ENCODE results near the gene CBX4. TPM values are rescaled to one million over a fixed set of nuclear protein-coding genes. Genes with fewer than 3 reads are reported as not detected.
A peak's percentile ranks its signal among the peaks of the same experiment; 100 is the strongest.

Gene CBX4
- 16.7 and 16.8 TPM in 2 replicates for total RNA-seq (2014; rRNA removed; shearing (Covaris generic))

DNA sequence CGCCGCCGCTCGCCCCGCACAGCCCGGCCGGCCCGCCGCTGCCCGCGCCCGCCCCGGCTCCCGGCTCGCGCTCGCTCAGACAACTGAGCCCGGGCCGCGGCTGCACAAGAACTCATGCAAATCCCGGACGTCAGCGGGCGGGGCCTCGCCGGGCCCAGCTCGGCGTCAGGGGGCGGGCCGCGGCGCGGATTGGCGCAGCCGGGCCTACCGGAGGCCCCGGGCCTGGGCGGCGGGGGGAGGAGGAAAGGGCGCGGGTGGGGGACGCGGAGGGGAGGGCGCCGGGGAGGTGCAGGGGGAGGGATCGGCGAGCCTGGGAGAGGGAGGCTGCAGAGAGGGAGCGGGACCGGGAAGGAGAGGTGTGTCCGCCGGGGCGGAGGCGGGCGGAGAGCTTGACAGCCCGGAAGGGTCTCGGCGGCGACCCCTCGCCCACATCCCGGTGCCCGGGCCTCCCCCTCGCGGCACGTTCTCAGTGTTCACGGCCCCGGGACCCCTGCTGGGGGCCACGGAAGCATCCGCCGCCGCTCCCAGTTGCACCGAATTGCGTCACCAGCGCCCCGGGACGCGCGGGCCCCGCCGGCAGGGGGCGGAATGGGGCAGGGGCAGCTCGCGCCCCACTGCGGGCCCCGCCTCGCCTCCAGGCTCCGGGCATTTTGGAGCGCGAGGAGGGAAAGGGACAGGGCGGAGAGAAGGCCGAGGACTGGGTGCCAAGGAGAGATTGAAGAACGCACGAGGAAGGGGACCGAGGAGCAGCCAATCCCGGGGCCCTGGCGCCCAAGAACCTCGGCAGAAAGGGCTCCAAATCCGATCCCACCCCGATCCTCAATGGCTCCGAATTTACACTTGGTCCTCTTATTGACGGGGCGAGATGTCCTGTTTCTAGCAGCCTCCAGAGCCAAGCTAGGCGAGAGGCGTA, at the start of gene CBX4:
CBX4 (minus strand) TSS at position 85 of the 913 bp plus-strand sequence. CDS start 189 bp downstream, outside the sequence.
- DNase-seq (ENCODE audit: low read depth) = peak; percentile 93

DNA sequence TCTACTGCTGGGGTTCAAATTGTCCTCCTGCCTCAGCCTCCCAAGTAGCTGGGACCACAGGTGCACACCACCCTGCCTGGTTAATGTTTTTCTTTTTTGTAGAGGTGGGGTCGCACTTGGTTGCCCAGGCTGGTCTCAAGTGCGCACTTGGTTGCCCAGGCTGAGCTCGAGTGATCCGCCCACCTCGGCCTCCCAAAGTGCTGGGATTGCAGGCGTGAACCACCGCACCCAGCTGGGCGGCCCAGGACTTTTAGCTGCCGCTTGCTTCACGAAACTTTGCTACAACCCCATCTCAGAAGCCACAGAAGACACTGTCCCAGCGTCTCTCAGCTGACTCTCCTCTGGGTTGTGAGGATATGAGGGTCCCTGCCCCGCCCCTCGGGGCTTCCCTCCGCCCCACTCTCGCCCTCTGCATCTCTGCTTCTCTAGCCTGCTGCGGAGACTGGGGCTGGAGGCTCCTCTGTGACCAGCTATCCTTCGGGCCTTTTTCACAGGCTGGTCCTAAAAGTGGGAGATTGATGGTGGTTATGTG, 48.8 kb upstream of the CBX4 start:
- DNase-seq (ENCODE audit: low read depth) = no peak

- DNase-seq (ENCODE audit: low read depth) = no peak
These were observed 48.3 kb upstream of the CBX4 start for GRCh38 chr17:79887451-79887991.

DNA sequence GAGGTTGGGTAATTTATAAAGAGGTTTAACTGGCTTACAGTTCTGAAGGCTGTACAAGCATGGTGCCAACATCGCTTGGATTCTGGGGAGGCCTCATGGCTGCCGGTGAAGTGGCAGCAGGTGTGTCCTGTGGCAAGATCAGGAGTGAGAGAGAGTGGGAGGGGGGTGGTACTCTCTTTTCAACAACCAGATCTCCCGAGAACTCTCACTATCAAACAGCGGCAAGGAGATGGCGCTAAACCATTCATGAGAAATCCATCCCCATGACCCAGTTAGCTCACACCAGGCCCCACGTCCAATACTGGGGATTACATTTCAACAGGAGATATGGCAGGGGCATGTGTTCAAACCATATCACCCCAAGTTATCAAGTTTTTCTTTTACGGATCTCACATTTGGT, 44.0 kb upstream of the CBX4 start:
- no peak for DNase-seq (ENCODE audit: low read depth)

DNA sequence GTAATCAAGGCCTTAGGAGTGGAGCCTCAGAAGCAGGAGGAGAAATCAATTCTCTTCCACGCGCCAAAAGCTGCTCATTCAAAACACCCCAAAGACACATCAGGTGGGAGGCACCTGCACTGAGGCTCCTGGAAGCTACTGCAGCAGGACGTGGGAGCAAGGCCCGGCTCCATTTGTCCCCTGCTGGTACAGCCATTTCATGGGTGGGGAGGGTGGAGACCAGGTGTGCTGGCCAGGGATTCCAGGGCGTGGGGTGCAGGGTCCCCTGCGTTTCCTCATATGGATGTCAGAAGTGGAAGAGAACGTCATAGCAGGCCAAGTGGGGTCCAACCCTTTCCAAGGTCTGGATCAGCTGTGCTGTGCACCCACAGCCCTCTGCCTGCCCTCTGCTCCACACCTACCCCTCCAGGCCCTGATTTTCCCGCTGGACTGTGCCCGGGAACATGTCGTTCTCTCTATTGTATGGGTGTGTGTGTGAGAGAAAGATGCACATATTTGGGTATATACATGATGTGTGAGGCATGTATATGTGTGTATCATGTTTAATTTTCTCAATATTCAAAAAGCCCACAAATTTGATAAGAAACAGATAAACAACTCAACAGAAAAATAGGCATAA, 39.2 kb upstream of the CBX4 start:
- DNase-seq (ENCODE audit: low read depth) = no peak

DNA sequence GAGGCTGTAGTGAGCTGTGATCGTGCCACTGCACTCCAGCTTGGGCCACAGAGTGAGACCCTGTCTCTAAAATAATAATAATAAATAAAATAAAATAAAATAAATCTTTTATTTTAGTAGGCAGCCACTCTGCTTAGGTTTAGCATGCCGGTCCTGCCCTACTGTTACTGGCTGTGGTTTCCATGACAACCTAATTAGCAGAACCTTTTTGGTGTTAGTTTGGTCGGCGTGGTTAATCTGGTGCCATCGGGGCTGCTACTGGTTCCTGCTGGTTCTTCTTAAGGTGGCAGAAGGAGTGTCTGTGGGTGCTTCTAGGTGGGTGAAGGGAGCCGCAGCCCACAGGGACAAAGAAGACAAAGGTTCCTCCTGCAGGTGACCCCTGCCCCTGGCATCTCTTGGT, 37.8 kb upstream of the CBX4 start:
- DNase-seq (ENCODE audit: low read depth) = no peak

DNA sequence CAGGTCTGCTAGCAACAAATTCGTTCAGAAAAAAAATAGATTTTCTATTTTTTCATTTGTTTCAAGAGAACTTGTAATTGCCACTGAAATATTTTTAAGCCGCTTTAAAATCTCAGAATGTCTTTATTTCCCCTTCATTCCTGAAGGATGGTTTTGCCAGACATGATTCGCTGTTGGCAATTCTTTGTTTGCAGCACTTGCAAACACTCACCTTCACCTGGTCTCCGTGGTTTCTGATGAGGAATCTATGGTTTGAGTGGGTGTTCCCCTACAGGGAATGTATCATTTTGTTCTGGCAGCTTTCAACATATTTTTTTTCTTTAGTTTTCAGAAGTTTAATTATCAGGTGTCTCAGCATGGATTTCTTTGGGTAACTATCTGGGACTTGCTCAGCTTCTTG, 36.3 kb upstream of the CBX4 start:
- DNase-seq (ENCODE audit: low read depth) = no peak

DNA sequence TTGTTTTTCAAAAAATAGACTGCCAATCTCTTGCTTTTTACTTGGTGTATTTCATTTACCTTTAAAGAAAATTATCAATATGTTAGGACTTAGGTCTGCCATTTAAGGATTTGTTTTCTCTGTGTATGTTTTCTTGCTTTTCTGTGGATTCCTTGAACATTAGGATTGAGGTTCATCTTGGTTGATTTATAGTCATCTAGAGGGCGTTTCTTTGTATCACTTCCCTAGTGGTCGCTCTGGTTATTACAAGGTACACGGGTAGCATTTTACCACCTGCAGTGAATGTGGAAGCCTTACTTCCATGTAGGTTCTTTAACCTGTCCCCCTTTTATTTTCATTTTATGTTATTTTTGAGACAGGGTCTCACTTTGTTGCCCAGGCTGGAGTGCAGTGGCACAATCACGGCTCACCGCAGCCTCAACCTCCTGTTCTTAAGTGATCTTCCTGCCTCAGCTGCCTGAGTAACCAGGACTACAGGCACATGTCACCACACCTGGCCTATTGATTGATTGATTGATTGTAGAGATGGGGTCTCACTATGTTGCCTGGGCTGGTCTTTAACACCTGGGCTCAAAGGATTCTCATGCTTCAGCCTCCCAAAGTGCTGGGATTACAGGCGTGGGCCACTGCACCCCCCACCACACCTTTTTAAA, 35.2 kb upstream of the CBX4 start:
- no peak for DNase-seq (ENCODE audit: low read depth)

GRCh38 chr17:79873583-79873982, 34.3 kb upstream of the CBX4 start:
- DNase-seq (ENCODE audit: low read depth) = no peak

GRCh38 chr17:79872762-79873161, 33.5 kb upstream of the CBX4 start:
- no peak for DNase-seq (ENCODE audit: low read depth)

- no peak for DNase-seq (ENCODE audit: low read depth)
These were observed 31.9 kb upstream of the CBX4 start for GRCh38 chr17:79871131-79871530.

DNA sequence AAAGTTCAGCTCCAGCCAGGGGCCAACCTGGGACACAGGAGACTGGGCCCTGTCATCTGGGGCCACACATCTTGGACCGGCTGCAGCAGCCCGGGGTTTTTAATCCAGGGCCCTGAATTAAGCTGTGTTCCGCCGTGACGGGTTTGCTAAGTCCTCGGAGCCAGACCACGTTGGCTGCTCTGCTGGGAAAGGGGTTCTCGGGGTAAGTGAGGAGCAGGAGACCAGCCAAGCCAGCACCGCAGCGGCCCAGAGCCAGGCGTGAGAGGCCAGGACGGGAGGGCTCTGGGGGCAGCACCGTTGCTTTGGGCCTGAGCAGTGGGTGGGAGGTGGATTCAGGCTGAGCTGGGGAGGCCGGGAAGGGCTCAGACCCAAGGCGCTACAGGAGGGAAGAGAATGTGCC, 31.3 kb upstream of the CBX4 start:
- DNase-seq (ENCODE audit: low read depth) = no peak

DNA sequence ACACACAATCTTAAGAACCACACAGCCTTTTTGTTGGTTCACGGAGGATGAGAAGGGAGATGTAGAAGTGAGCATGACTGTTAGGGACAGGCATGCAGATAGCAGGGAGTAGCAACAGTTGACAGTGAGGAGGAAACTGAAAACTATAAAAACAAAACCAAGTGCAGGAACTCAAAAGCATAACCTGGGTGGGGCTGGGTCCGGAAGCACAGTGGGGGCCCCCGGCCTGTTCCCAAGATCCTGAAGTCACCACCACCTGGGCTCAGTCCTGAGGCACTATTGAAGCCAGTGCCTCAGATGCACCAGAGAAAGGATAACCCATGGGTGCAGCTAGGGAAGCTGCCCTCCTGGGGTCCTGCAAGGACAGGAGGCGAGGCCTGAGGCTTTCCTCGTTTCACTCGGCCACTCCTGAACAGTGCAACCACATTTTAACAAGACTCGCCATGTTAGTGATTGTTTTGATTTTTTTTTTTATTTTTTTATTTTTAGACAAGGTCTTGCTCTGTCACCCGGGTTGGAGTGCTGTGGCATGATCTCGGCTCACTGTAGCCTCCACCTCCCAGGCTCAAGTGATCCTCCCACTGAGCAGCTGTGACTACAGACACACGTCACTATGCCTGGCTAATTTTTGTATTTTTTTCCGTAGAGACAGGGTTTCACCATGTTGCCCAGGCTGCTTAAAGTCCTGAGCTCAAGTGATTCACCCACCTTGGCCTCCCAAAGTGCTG, 27.7 kb upstream of the CBX4 start:
- peak; percentile 50 for DNase-seq (ENCODE audit: low read depth)

DNA sequence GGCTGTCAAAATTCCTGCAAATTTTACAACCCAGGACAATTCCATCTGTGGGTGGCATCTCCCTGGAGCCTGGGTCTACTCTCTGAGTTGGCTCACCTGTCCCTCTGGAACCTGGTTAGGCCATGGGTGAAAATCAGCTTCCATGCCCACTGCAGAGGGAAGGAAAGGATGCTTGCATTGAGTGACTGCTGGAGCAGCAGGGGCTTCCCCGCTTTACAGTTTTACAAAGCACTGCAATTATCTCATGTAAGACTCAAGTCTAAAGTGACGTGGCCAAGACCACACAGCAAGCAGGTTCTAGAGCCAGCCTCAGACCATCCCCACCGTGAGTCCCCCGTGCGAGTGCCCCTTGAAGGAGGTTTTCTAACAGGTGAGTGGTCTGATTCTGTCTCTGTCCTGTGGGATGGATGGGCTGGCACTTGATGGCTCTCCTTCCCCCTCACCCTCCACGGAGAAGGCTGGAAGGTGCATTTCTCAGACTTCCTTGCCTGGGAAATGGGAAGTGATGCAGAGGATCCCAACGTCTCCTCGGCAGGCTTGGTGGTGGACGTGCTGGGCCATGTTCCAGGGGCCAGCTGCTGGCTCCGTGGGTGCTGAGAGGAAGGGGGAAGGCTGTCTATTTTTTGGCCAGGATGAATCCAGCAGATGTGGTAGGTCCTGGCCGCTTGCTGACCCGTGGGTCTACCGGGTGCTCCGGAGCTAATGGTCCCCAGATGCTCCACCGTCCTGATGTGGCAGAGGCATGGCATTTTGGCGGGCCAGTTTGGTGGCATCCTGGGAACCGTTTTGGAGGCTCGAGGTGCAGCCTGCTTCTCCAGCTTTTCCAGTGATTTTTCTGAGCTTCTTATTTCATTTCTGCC, 26.3 kb upstream of the CBX4 start:
- DNase-seq (ENCODE audit: low read depth) = no peak

- no peak for DNase-seq (ENCODE audit: low read depth)
These were observed 25.5 kb upstream of the CBX4 start for GRCh38 chr17:79864617-79865250.

DNA sequence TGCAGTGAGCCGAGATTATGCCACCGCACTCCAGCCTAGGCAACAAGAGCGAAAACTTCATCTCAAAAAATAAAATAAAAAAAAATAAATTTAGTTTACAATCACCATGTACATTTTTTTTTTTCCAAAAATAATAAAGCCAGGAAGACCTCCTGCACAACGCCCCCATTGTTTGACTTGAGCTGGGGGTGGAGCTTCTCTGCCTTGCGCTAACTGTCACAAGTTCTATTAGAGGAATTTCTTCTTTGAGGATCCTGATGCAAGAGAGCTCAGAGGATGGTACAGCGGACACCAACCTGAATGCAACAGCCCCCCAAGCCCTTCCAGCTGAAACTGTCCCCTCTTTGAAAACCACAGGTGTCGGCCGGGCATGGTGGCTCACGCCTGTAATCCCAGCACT, 24.9 kb upstream of the CBX4 start:
- DNase-seq (ENCODE audit: low read depth) = no peak

- no peak for DNase-seq (ENCODE audit: low read depth)
These were observed 23.7 kb upstream of the CBX4 start for GRCh38 chr17:79862771-79863440.

DNA sequence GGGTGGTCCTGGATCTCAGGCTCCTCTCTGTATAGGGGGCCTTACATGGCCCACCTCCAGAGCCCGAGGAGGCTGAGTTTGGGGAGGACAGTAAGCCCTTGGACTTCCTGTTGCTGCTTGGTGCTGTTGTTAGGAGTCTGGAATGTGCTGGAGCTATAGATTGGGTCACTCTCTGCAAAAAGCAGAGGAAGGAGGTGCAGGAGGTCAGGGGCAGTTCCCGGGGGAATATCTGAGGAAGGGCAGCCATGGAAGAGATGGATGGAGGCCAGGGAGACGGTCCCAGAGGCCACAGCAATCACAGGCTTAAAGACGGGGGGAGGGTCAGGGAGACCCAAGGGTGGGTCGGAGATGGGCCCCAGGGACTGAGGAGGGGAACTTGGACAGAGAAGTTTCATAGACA, 23.0 kb upstream of the CBX4 start:
- no peak for DNase-seq (ENCODE audit: low read depth)

- DNase-seq (ENCODE audit: low read depth) = no peak
These were observed 22.4 kb upstream of the CBX4 start for GRCh38 chr17:79861413-79862216.
